ENCODE measurements around the gene SOX4.
"Not testable (repeated sequence)": the region's sequence is repeated elsewhere in the genome, so short reads cannot be mapped to it uniquely, and the experiment has no call there.

SOX4 gene

GRCh38 chr6:21593412-21593926 lies at the start of gene SOX4:
TSS of gene SOX4 (plus strand) at chr6:21593751. CDS start at chr6:21594535, 784 bp downstream.
- peak; percentile 43 for DNase-seq

DNA sequence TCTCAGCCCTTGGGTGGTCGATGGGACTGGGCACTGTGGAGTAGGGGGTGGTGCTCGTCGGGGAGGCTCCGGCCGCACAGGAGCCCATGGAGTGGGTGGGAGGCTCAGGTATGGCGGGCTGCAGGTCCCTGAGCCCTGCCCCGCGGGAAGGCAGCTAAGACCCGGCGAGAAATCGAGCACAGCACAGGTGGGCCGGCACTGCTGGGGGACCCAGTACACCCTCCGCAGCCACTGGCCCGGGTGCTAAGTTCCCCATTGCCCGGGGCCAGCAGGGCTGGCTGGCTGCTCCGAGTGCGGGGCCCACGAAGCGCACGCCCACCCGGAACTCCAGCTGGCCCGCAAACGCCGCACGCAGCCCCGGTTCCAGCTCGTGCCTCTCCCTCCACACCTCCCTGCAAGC lies 41.3 kb upstream of the SOX4 start:
- DNase-seq: not testable (repeated sequence)

- DNase-seq: no peak
Observed at GRCh38 chr6:21554286-21554685, 39.3 kb upstream of the SOX4 start.

GRCh38 chr6:21555197-21555596 lies 38.4 kb upstream of the SOX4 start:
- no peak for DNase-seq

- no peak for DNase-seq
Observed at GRCh38 chr6:21556511-21556910, 37.0 kb upstream of the SOX4 start.

GRCh38 chr6:21556968-21557721 lies 36.4 kb upstream of the SOX4 start:
- no peak for DNase-seq

DNA sequence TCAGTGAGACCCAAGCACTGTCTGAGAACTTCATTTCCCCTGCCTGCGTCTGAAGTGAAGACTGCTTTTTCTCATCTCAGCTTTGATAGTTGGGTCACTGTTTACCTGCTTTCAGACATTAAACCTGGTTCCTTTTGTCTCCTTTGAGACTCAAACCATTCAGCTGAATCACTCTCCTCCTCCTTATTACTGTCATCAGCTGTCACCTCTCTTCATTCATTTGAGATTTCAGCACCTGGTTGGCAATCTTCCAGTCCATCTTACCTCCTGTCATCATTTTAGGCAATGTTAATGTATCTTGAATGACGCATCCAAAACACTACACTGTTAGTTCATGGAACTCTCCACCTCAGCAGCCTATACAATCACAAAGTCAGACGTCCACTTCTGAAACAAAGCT lies 34.3 kb upstream of the SOX4 start:
- DNase-seq: no peak

DNA sequence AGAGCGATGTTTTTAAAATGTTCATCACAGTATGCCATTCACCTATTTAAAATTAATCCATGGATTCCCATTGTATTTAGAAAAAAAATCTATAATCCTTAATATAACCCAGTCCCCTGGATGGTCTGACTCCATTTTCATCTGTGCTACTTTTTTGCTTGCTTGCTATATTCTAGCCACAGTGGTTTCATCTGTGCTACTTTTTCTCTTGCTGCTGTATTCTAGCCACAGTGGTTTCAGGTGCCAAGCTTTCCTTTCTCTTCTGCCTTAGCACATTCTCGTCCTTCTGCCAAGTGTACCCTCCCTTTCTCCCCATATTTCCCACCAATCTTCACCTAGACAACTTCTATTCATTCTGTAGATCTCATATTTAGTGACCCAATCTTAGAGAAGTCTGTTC lies 33.3 kb upstream of the SOX4 start:
- DNase-seq: no peak

DNA sequence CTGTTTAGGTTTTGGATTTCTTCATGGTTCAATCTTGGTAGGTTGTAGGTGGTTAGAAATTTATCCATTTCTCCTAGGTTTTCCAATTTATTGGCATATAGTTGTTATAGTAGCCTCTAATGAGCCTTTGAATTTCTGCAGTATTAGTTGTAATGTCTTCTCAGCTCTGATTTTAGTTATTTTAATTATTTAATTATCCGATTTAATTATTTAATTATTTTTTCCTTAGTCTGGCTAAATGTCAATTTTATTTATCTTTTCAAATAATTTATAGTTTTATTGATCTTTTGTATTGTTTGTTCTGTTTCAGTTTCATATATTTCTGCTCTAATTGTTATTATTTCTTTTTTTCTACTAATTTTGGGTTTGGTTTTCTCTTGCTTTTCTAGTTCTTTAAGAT lies 28.1 kb upstream of the SOX4 start:
- DNase-seq: no peak

GRCh38 chr6:21578523-21578922 lies 15.0 kb upstream of the SOX4 start:
- DNase-seq: no peak

DNA sequence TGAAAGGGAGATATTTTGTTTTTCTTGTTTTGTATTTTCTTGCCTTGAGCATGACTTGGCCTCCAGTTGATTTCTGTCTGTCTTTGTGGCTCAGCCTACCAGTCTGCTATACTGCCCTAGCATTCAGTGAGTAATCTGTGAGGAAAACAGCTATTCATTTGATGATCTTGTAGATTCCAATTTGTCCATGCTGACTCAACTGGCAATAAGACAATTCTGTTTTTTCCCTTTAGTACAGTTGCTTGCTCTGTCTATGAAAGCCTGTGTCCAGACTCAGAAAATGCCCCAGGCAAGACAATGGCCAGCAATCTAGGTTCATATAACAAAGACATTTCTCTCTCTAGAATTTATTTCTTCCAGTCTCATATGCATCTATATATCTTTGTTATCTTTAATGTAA lies 10.9 kb upstream of the SOX4 start:
- no peak for DNase-seq

DNA sequence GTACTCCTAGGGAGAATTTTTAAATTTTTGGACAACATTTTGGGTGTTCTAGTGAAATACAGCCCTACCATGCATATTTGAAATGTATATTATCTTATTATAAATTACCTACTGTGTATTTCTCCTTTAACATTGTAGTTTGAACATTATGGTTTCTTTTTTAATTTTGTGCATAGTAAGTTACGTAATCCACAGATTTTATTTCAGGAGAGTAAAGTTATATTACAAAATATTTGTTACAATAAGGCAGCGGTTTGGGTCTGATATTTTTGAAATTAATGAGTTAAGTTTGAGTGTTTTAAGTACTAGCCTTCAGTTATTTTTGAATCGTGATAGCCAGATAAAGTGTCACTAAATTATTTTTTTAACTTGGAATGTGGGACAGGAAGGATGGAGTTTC lies 7.3 kb upstream of the SOX4 start:
- DNase-seq: no peak

- no peak for DNase-seq
Observed at GRCh38 chr6:21586740-21587178, 6.8 kb upstream of the SOX4 start.

GRCh38 chr6:21587179-21587960 lies 6.2 kb upstream of the SOX4 start:
- DNase-seq: no peak

DNA sequence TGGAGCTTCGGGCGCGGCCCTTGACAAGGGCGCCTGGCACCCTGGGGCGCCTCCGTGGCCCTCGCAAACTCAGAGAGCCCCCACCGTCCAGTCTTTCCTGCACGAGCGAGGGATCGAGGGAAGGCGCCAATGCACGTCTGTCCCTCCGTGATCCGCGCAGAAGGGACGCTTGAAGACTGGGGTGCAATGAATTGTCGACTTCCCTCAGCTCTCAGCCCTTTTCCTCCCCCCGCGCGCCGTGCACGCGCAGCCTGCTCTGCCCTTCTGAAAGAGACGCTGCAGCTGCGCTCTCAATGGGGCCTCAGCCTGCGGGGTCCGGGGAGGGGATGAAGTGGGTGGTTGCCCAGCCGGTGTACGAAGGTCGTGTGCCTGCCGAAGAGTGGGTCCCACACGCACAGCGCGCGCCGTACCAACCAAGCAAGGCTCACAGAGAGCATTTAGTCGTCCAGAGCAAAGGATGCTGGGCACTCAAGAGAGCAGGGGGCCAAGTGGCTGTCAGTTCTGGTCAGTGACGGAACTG lies 5.5 kb upstream of the SOX4 start:
- DNase-seq: no peak

GRCh38 chr6:21588481-21589351 lies 4.8 kb upstream of the SOX4 start:
- DNase-seq: no peak

DNA sequence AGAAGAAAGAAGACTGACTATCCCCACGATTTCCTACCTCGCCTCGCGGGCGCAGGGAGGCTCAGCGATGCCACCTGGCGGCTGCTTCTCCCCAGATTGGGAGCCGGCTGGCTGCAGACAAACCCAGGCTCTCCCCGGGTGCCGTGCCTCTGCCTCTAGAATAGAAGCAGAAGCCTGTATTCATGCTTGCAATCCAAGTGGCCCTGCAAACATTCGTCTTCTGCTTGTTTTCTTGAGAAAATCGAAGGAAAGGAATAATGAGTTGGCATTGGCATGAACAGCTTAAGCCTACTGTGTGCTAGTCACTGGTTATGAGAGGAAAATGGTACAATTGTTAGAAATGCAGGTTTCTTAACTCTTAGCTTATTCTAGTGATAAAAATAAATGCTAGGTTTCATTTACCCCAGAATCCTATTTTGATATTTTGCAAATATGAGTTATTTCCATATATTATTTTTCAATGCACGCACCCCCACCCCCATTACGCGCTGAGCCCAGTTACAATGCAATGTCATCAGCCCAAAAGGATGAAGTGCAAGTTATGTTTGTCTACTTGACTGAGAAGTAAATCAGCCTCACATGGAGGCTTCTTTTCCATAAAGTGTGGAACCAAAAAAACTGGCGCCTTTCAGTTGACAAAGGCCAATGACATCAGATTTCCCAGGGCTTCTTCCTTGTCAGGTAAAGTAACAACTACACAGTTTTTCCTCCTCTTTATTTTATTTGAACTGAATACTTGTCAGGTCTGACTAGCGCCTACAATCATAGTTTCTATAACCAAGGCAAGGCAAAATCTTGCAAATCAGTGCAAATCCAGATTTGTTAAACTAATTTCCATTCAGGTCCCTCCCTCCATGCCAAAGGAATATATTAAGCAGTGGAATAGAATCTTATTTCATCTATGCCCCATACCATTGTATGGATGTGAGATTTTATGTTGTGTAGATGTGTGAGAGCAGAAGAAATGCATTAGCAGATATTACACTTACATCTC lies 3.9 kb upstream of the SOX4 start:
- DNase-seq: peak; percentile 68

- DNase-seq: no peak
Observed at GRCh38 chr6:21590346-21590745, 3.2 kb upstream of the SOX4 start.

DNA sequence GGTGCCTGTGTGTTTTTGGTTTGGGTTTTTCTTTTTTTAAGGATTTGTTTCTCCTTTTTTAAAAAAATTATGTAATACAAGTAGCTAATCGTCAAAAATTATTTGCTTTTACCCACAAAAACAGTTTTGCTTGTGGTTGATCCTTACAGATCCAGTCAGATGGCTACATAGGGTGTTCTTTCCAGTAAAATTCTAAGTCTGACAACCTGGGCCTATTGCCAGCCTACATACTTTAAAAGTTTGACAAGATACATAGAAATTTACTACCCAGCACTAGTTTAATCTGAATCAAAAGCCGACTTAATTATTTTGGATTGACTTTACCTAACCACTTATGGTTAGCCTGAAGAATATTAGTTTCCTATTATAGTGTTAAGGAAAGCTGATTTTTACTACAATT lies 2.1 kb upstream of the SOX4 start:
- no peak for DNase-seq

DNA sequence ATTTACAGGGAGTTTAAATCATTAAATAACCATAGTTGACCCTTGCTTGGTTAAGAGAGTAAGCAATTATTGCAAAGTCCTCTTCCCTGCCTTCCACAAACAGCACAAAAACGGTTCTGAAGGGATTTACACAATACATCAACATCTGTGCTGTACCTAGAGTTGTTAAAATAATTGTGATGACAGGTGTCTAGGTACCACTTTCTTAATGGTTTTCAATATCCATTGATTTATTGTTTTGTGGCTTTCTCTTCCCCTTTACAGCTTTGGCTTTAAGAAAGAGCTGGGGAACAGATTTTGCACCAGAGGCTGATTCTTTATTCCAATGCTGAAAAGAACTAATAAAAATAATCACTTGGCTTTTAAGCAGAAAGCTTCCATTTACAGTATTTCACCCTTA lies 598 bp upstream of the SOX4 start:
- no peak for DNase-seq

DNA sequence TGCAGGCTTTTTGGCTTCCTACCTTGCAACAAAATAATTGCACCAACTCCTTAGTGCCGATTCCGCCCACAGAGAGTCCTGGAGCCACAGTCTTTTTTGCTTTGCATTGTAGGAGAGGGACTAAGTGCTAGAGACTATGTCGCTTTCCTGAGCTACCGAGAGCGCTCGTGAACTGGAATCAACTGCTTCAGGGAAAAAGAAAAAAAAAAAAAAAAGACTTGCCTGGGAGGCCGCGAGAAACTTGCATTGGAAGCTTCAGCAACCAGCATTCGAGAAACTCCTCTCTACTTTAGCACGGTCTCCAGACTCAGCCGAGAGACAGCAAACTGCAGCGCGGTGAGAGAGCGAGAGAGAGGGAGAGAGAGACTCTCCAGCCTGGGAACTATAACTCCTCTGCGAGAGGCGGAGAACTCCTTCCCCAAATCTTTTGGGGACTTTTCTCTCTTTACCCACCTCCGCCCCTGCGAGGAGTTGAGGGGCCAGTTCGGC lies 420 bp downstream of the SOX4 start:
- DNase-seq: no peak

All from activated T-cell treated with anti-CD3 and anti-CD28 coated beads for 4 hours (primary cell).